Measurements from ENCODE around the gene COX7A2L.

DNA sequence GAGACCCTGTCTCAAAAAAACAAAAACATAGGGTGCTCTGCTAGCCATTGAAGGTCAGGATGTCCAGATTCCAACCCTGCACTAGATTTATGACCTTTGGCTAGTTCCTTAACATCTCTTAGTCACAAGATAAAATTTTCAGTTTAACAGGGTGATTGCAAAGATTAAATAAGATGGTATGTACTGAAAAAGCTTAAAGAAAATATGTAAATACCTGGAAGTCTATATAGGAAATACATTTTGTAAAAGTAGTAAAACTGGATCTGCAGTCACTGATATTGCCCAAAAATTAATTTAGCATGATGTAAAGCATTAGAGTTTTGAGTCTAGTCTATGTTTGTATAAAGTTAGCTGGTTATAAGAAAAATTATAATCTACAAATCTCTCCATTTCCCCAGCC is 5.4 kb upstream of the COX7A2L start:
- TF ChIP-seq, protein P1, sequence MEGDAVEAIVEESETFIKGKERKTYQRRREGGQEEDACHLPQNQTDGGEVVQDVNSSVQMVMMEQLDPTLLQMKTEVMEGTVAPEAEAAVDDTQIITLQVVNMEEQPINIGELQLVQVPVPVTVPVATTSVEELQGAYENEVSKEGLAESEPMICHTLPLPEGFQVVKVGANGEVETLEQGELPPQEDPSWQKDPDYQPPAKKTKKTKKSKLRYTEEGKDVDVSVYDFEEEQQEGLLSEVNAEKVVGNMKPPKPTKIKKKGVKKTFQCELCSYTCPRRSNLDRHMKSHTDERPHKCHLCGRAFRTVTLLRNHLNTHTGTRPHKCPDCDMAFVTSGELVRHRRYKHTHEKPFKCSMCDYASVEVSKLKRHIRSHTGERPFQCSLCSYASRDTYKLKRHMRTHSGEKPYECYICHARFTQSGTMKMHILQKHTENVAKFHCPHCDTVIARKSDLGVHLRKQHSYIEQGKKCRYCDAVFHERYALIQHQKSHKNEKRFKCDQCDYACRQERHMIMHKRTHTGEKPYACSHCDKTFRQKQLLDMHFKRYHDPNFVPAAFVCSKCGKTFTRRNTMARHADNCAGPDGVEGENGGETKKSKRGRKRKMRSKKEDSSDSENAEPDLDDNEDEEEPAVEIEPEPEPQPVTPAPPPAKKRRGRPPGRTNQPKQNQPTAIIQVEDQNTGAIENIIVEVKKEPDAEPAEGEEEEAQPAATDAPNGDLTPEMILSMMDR (IDR thresholded peaks at IDR 0.05): no peak
- no peak for TF ChIP-seq POLR2A (IDR thresholded peaks at IDR 0.05)
